CD4-positive, alpha-beta T cell treated with Interferon gamma for 1 hour (primary cell): ENCODE data around the gene MMP23B.
A peak's percentile ranks its signal among the peaks of the same experiment; 100 is the strongest.
"Not testable (repeated sequence)": the region's sequence is repeated elsewhere in the genome, so short reads cannot be mapped to it uniquely, and the experiment has no call there.

Source experiments
- DNase-seq: peaks from one replicate; pipeline ENCODE4 v3.0.0-alpha.2; 2020

MMP23B gene

DNA sequence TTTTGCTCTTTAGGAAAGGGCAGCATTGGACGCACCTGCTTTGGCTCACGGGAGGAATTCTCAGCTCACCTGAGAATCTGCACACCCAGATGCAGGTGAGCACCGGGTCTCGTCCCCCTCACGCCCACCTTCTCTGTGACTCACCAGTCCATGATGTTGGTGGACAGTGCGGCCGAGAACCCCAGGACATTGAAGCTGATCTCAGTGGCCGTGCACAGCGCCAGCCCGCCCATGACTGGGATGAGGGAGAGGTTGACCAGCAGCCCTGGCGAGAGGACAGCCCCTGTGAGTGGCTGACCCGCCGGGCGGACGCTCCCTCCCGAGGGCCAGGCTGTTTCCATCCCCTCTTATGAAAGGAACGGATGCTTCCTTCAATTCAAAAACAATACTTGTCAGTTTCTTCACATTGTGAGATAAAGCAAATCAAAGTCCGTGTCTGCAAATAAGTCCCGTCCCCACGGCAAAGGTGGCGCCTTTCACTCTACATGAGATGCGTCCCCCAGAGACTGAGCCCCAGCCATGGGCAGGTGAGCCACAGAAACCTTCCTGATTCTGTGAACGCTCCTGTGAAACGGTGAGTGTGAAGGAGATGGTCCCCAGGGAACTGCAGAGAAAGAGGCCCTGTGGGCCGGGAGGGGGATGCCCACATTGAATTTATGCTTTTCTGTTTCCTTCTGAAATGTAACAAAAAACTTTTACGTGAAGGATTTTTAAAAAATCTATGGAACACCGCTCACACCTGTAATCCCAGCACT, 39.6 kb downstream of the MMP23B start:
- no peak for DNase-seq

DNA sequence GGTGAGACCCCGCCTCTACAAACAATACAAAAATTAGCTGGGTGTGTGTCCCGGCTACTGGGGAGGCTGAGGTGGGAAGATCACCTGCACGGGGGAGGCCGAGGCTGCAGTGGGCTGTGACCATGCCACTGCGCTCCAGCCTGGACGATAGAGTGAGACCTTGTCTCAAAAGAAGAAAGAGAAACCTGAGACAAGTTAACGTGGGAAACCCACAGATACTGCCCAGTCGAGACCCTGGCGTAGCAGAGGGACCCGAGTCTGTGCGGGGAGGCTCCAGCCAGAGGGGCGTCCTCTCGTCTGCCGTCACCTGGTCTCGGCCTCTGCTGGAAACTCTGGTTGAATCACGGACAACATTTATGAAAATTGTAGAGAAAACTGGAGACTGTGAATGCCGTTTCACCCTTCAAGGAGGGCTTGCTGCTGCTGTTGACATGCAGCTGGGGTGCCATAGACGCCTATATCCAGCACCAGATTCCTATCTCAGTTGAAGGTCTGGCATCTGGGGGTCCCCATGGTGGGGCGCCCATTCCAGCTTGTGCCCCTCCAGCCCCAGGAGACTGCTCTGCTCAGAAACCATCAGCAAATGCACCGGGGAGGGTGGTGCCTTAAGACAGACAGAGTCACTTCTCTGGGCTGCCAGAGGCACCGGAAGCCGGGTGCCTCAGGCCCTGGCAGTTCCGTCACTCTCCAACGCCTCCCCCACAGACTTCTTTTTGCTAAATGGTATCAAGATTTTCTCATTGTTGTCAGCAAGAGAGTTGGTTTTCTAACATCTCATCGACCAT, 40.4 kb downstream of the MMP23B start:
- DNase-seq: no peak

DNA sequence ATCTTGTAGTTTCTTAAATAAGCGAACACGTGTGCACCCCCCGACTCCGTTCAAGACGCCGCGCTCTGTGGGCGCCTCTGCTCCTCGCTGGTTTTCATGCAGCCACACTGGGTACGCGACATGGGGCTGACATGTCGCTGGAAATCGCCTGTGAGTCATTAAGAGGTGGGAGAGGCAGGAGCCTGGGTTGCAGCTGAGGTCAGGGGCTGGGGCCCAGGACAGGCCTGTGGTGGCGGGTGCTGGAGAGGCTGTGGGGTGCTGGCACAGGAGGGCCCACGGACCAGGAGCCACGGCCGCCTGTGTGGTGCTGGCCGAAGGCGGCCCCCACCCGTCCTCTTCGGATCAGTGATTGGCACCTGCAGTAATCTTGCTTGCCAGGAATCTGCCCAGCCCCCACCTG, 42.8 kb downstream of the MMP23B start:
- not testable (repeated sequence) for DNase-seq

DNA sequence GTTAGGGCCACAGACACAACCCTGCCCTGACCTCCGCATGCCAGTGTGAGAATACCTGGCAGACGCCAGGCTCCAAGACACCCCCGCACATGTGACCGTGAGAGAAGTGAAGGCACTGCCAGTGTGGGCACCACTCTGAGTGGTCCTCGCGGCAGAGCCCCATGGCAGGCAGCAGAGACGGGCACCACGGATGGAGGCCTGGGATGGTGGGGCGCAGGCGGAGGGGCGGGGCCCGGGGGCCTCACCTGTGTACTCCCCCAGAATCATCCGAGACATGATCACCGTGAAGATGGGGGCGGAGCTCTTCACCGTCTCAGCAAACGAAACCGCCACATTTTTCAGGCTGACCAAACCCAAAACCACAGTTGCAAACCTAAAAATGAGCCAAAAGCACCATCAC, 43.2 kb downstream of the MMP23B start:
- not testable (repeated sequence) for DNase-seq

DNA sequence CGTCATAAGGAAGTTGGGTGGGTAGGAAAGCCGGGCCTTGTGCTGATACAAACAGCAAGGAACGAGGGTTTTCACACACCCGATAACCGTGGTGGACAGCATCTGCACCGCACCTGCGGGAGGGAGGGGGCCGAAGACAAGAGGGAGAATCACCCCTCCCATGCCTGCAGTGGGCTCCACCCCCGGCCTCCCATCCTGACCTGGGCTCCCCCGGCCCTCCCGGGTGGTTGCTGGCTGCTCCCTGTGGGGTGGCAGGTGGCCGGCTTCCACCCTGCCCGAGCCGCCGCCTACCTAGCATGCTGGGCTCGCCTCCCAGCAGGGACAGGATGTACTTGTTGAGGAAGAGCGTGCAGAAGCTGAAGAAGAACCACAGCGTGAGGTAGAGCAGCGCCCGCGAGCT, 44.1 kb downstream of the MMP23B start:
- not testable (repeated sequence) for DNase-seq

DNA sequence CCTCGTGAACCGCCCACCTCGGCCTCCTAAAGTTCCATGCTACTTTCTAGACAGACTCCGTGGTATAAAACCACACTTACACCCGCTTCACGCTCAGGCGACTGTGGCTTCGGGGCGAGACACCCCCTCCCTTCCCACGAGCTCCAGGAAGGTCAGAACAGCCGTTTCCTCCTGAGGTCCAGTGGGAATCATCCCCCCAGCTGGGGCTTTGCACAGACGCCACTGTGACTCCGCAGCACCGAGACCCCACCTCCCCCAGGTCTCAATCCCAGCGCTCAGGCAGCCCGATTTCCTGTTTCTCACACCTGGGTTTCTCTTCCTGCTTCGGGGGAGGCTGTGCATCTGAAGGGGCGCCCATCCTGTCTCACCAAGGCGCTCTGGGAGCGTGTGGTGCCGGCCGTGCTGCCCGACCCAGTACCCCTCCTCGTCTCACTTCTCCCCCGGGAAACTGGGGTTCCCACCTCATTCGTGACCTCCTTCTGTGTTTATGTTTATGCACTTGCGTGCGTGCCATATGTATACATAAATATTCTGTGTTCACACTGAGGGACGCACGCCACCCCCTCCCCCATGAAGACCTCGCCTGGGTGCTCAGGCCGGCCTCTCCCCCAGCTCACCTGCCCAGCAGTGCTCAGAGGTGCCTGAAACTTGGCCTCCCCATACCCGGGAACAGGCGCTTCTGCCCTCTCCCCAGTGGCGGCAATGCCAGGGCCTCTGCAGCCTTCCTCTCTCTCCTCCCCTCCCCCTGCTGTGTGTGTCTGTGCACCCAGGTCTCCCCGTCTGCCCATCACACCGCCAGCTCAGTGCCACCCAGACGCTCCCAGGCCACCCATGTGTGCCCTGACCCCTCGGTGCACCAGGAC, 46.0 kb downstream of the MMP23B start:
- DNase-seq: peak; percentile 48

DNA sequence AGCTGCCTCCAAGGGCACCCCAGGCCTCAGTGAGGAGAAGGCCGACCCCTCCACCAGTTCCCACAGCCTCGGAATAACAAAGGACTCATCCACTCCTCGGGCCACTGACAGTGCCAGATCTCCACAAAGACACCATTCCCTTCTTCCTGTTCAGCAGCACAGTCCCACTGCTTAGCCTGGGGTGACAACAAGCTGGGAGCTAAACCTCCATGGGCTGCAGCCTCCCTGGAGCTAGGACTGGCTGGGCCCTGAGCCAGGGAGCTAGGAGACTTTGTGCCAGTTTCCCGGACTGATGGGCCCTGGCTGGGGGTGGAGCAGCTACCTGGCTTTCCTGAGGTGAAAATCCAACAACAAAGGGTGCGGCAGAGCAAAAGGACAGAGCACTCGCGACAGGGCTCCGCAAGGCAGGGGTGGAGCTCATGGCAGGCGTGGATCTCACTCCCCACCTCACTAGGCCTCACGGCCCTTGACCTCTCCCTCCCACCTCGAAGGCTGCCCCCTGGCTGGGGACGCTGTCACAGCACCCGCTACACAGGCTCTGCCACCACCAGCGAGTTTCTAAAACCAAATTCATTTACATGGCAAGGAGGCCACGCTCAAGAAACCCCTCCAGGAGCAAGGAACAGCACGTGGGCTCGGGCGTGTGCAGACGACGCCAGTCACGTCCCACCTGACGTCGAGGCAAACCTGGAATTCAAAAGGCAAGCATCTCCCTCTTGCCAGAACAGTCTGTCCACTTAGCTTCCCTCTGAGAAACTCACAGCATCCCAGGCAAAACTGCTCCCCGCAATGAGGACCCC, 46.8 kb downstream of the MMP23B start:
- no peak for DNase-seq

DNA sequence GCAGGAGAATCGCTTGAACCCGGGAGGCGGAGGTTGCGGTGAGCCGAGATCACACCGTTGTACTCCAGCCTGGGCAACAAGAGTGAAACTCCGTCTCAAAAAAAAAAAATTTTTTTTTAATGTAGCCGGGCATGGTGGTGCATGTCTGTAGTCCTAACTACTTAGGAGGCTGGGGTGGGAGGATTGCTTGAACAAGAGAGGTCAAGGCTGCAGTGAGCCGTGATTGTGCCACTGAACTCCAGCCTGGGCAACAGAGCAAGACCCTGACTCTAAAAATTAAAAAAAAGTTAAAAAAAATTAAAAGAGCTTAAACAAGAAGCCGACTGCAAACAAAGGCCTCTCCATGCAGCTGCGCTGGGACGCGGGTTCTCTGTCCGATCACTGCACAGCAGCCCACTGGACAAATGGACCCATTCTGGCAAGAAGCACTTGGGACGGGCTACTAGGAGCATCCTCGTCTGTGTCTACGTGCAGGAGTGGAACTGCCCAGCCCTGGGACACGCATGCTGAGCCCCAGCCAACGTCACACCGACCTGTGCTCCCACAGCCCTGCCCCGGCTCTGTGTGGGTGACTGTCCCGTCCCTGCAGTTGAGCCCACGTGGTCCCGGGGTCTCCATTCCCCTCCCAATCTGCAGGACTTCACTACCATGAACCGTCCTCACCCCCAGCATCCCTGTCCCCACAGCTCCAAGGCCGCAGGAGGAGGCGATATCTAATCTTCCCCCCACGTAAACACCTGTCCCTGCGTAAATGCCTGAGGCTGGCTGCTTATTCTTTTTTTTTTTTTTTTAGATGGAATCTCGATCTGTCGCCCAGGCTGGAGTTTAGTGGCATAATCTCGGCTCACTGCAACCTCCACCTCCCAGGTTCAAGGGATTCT, 48.3 kb downstream of the MMP23B start:
- DNase-seq: no peak

DNA sequence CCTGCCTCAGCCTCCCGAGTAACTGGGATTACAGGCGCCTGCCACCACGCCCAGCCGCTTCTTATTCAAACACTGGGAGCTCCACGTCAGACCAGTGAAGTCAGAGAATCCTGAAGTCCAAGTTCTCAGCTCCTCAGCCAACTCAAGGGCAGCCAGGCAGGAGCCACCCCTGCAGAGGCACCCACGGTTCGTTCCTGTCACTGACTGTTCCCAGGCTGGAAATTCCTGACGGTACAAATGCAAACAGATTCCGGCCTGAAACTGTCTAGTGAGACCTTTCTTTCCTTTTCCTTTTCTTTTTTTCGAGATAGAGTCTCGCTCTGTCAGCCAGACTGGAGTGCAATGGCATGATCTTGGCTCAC, 48.9 kb downstream of the MMP23B start:
- no peak for DNase-seq

DNA sequence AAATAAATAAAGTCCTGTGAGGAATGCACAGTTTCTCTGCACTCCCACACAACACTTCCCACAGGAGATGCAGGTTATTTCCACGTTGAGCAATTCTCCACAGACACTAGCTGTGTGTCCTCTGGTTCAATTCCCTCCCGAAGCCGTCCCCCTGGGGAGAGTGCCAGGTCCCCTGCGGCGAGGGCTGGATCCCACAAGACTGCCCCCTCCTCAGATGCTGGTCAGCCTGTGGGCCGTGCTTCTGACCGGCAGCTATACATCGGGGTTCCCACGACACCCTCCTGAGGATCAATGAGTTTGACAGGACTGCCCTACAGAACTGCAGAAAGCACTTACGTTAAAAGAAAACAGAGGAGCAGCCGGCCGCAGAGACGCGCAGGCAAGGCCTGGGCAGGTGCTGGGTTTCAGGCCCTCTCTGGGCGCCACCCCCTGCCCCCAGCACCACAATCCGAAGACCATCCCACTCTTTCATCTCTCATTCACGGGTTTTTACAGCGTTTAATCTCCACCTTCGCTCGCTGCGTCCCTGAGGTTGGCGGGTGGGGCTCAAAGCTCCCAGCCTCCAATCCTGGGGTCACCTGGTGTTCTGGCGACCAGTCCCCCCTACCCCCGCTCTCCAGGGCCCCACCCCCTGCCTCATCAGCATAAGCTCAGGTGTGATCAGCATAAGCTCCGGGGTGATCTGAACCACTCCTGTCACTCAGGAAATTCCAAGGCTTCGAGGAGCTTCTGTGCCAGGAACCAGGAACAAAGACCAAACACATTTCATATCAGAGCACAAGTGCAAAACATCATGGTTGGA, 51.3 kb downstream of the MMP23B start:
- DNase-seq: no peak
